A549 (cell line): ENCODE data around the gene TAF1B. TPM values are rescaled to one million over a fixed set of nuclear protein-coding genes. Genes with fewer than 3 reads are reported as not detected.

ENCODE experiments used
- ATOH8 ChIP-seq: fragments of 250-450 bp; sonication (Bioruptor Pico); IDR thresholded peaks from 2 replicates; pipeline ENCODE4 v1.5.0; 2020; ENCODE audit warnings: low read depth, mild to moderate bottlenecking, moderate library complexity
- BCL3 ChIP-seq: fragments of >200 bp; sonication (Bioruptor Twin); formaldehyde crosslinking; IDR thresholded peaks from 3 replicates; pipeline ENCODE4 v1.6.1; 2016
- BHLHE40 ChIP-seq: IDR thresholded peaks from 2 replicates; pipeline ENCODE4 v1.6.1; 2012; ENCODE audit warnings: low read depth, low read length, inconsistent platforms
- CBX8 ChIP-seq: fragments of 200-600 bp; sonication (generic); IDR thresholded peaks from 2 replicates; pipeline ENCODE4 v1.6.1; 2016
- CEBPB ChIP-seq, 2 experiments: fragments of >200 bp in 1 of 2; sonication (Bioruptor Twin) in 1 of 2; formaldehyde crosslinking in 1 of 2; IDR thresholded peaks; 2 replicates each; pipeline ENCODE4 v1.6.1; 2012 to 2016
- CTCF ChIP-seq: fragments of >200 bp; sonication (Bioruptor Twin); formaldehyde crosslinking; IDR thresholded peaks from 3 replicates; pipeline ENCODE4 v1.5.1; 2016
- E2F6 ChIP-seq: IDR thresholded peaks from 2 replicates; pipeline ENCODE4 v1.6.1; 2012; ENCODE audit warnings: low read depth, borderline replicate concordance
- ELK1 ChIP-seq: fragments of 150-350 bp; IDR thresholded peaks from 2 replicates; pipeline ENCODE4 v1.6.1; 2014; ENCODE audit warnings: low read depth, mild to moderate bottlenecking, low read length
- ESRRA ChIP-seq: fragments of 150-350 bp; IDR thresholded peaks from 2 replicates; pipeline ENCODE4 v1.6.1; 2014; ENCODE audit warnings: mild to moderate bottlenecking, low read length, borderline replicate concordance
- FOSL2 ChIP-seq, 2 experiments: fragments of 450-650 bp in 1 of 2; fragments of >200 bp in 1 of 2; sonication (Bioruptor Twin) in 1 of 2; formaldehyde crosslinking; IDR thresholded peaks; 2 replicates each; pipeline versions ENCODE4 v1.5.0 to v1.6.1; 2016 to 2020; ENCODE audit warnings: mild to moderate bottlenecking in 1 of 2, moderate library complexity in 1 of 2
- FOXS1 ChIP-seq: fragments of 250-450 bp; sonication (Bioruptor Pico); IDR thresholded peaks from 2 replicates; pipeline ENCODE4 v1.5.0; 2020; ENCODE audit warnings: mild to moderate bottlenecking, moderate library complexity
- GATA3 ChIP-seq: IDR thresholded peaks from 2 replicates; pipeline ENCODE4 v1.6.1; 2012; ENCODE audit warnings: borderline replicate concordance
- HES2 ChIP-seq: fragments of >200 bp; sonication (Bioruptor Twin); formaldehyde crosslinking; IDR thresholded peaks from 2 replicates; pipeline ENCODE4 v1.6.1; 2016
- HMGXB4 ChIP-seq: fragments of 250-450 bp; sonication (Bioruptor Pico); IDR thresholded peaks from 2 replicates; pipeline ENCODE4 v1.5.0; 2021; ENCODE audit warnings: mild to moderate bottlenecking, moderate library complexity, borderline replicate concordance
- JUN ChIP-seq, 2 experiments: fragments of >200 bp; sonication (Bioruptor Twin); formaldehyde crosslinking; IDR thresholded peaks; 2 replicates in 1 of 2; 3 replicates in 1 of 2; pipeline ENCODE4 v1.6.1; 2016 to 2017
- JUNB ChIP-seq: fragments of >200 bp; sonication (Bioruptor Twin); formaldehyde crosslinking; IDR thresholded peaks from 2 replicates; pipeline ENCODE4 v1.6.1; 2016
- KDM5A ChIP-seq: fragments of 200-600 bp; sonication (generic); IDR thresholded peaks from 2 replicates; pipeline ENCODE4 v1.6.1; 2016; ENCODE audit warnings: antibody characterized with exemption, mild to moderate bottlenecking
- MAX ChIP-seq: IDR thresholded peaks from 2 replicates; pipeline ENCODE4 v1.6.1; 2012
- NFE2L2 ChIP-seq: fragments of 150-350 bp; conservative IDR thresholded peaks from 2 replicates; pipeline ENCODE4 v1.6.1; 2014; ENCODE audit warnings: low read length
- PHF8 ChIP-seq: fragments of 200-600 bp; sonication (generic); IDR thresholded peaks from 2 replicates; pipeline ENCODE4 v1.6.1; 2016; ENCODE audit warnings: low read depth, mild to moderate bottlenecking, antibody characterized with exemption, moderate library complexity, borderline replicate concordance
- POLR2AphosphoS2 ChIP-seq: conservative IDR thresholded peaks from 2 replicates; pipeline ENCODE4 v1.6.1; 2012; ENCODE audit warnings: low read length, improper control_type of control experiment, inconsistent platforms
- RAD21 ChIP-seq, 2 experiments: fragments of >200 bp in 1 of 2; sonication (Bioruptor Twin) in 1 of 2; formaldehyde crosslinking in 1 of 2; IDR thresholded peaks in 1 of 2; conservative IDR thresholded peaks in 1 of 2; 2 replicates in 1 of 2; 3 replicates in 1 of 2; pipeline ENCODE4 v1.6.1; 2012 to 2018; ENCODE audit warnings: inconsistent platforms in 1 of 2
- RARB ChIP-seq: fragments of 250-450 bp; sonication (Bioruptor Pico); IDR thresholded peaks from 2 replicates; pipeline ENCODE4 v1.8.0; 2021; ENCODE audit warnings: mild to moderate bottlenecking, moderate library complexity
- RCOR1 ChIP-seq: fragments of 150-350 bp; IDR thresholded peaks from 2 replicates; pipeline ENCODE4 v1.6.1; 2014; ENCODE audit warnings: antibody characterized with exemption, low read length, low read depth
- RFX5 ChIP-seq: fragments of 450-650 bp; IDR thresholded peaks from 2 replicates; pipeline ENCODE4 v1.7.1; 2014; ENCODE audit warnings: antibody characterized with exemption, mild to moderate bottlenecking, moderate library complexity
- RNF2 ChIP-seq: fragments of 200-600 bp; sonication (generic); IDR thresholded peaks from 2 replicates; pipeline ENCODE4 v1.6.1; 2016; ENCODE audit warnings: low read depth, mild to moderate bottlenecking, antibody characterized with exemption, moderate library complexity, borderline replicate concordance
- TP53 ChIP-seq: fragments of 250-450 bp; sonication (Bioruptor Pico); IDR thresholded peaks from 2 replicates; pipeline ENCODE4 v1.5.0; 2021; ENCODE audit warnings: mild to moderate bottlenecking, moderate library complexity
- USF2 ChIP-seq: fragments of 450-650 bp; IDR thresholded peaks from 2 replicates; pipeline ENCODE4 v1.6.1; 2014; ENCODE audit warnings: antibody characterized with exemption
- ZC3H11A ChIP-seq: fragments of 450-650 bp; IDR thresholded peaks from 2 replicates; pipeline ENCODE4 v1.6.1; 2014; ENCODE audit warnings: antibody characterized with exemption, mild to moderate bottlenecking
- ZFP36 ChIP-seq: fragments of 450-650 bp; IDR thresholded peaks from 2 replicates; pipeline ENCODE4 v1.6.1; 2014; ENCODE audit warnings: borderline replicate concordance; ENCODE audit not compliant: partially characterized antibody
- ZSCAN20 ChIP-seq: fragments of 250-450 bp; sonication (Bioruptor Pico); IDR thresholded peaks from 2 replicates; pipeline ENCODE4 v1.8.0; 2022; ENCODE audit warnings: mild to moderate bottlenecking, moderate library complexity
- polyA plus RNA-seq, 4 experiments: library from polyadenylated mRNA; depleted of rRNA in 3 of 4; stranded (reverse); fragments of >200 nt; fragmentation: RNase III in 1 of 4; extraction: RNeasy Plus Mini Kit Qiagen cat#74134 plus additional on column Dnase treatment in 1 of 4; gene quantifications; 2 replicates in 3 of 4; 3 replicates in 1 of 4; pipeline ENCODE4 v1.2.3, GENCODE V29; 2011 to 2017

The TAF1B gene
- polyA plus RNA-seq, 2 of the 4 experiments (the other 2 are of a cell fraction): 40.6 to 51.7 TPM

GRCh38 chr2:9914384-9915065 is 71.3 kb downstream of the TAF1B start (continued):
- peak; percentile 68 to 74 for TF ChIP-seq RAD21 (conservative IDR thresholded peaks at IDR 0.05 in 1 of 2, IDR thresholded peaks at IDR 0.05 in 1 of 2)
- TF ChIP-seq PHF8: no peak
- no peak for TF ChIP-seq ELK1
- no peak for TF ChIP-seq ZFP36
- TF ChIP-seq RCOR1: no peak
- no peak for TF ChIP-seq HES2
- no peak for TF ChIP-seq CEBPB (IDR thresholded peaks at IDR 0.05)
- TF ChIP-seq RNF2: no peak
- TF ChIP-seq ZC3H11A: no peak
- no peak for TF ChIP-seq GATA3
- no peak for TF ChIP-seq ATOH8 (CRISPR knock-in tag)
- no peak for TF ChIP-seq BCL3
- TF ChIP-seq JUNB: peak; percentile 80
- TF ChIP-seq NFE2L2: no peak
- TF ChIP-seq ZSCAN20 (CRISPR knock-in tag): no peak
- peak; percentile 67; the same call in 1 of the 2 replicates for TF ChIP-seq E2F6
- peak; percentile 91 for TF ChIP-seq FOSL2 (IDR thresholded peaks at IDR 0.05)
- TF ChIP-seq FOSL2 (CRISPR knock-in tag; IDR thresholded peaks at IDR 0.05): peak; percentile 92
- TF ChIP-seq ESRRA: no peak
- peak; percentile 59 for TF ChIP-seq CTCF
- peak; percentile 91 for TF ChIP-seq BHLHE40
- TF ChIP-seq CBX8: no peak
- TF ChIP-seq HMGXB4: no peak
- no peak for TF ChIP-seq TP53
- no peak for TF ChIP-seq RARB (CRISPR knock-in tag)
- TF ChIP-seq MAX: peak; percentile 96
- peak in 1 of 2 experiments; percentile 43; a peak in 1 of 5 replicates for TF ChIP-seq JUN (IDR thresholded peaks at IDR 0.05)
- TF ChIP-seq KDM5A: no peak
- no peak for TF ChIP-seq POLR2AphosphoS2
- TF ChIP-seq RFX5: no peak
- TF ChIP-seq USF2: no peak
- no peak for TF ChIP-seq FOXS1 (CRISPR knock-in tag)
